ENCODE results near the gene P3H1.

- TF ChIP-seq CTCF (IDR thresholded peaks at IDR 0.05) (no peak), POLR2A (IDR thresholded peaks at IDR 0.05) (no peak)
Observed at GRCh38 chr1:42734201-42735035, 32.4 kb downstream of the P3H1 start.
